Mesodermal cell (in vitro differentiated cells): Measurements from ENCODE around the gene CNBD2.
"Not testable (repeated sequence)": the region's sequence is repeated elsewhere in the genome, so short reads cannot be mapped to it uniquely, and the experiment has no call there.

Experiments
- H3K27ac ChIP-seq: 2 replicates; pipeline ENCODE4 v1.7.0; 2013; ENCODE audit warnings: mild to moderate bottlenecking, low read depth, low read length, moderate library complexity; ENCODE audit not compliant: severe bottlenecking
- H3K36me3 ChIP-seq: 2 replicates; pipeline ENCODE4 v1.7.1; 2013; ENCODE audit warnings: mild to moderate bottlenecking, low read length, moderate library complexity; ENCODE audit not compliant: control insufficient read depth, insufficient read depth
- H3K4me1 ChIP-seq: one replicate; pipeline ENCODE4 v1.7.1; 2013; ENCODE audit warnings: mild to moderate bottlenecking, low read length; ENCODE audit not compliant: insufficient read depth, control insufficient read depth, poor library complexity, severe bottlenecking
- H3K4me3 ChIP-seq: 2 replicates; pipeline ENCODE4 v1.7.0; 2013; ENCODE audit warnings: low read length, control low read depth, mild to moderate bottlenecking; ENCODE audit not compliant: insufficient read depth, poor library complexity, severe bottlenecking; ENCODE audit errors: extremely low read depth
- H3K9me3 ChIP-seq: 2 replicates; pipeline ENCODE4 v1.7.1; 2013; ENCODE audit warnings: mild to moderate bottlenecking, low read length, moderate library complexity; ENCODE audit not compliant: control insufficient read depth
- WGBS, 2 experiments: methylation state at CpG; one replicate each; pipeline ENCODE4 v1.1.5; 2013; ENCODE audit warnings: missing lambda C conversion rate in 2 of 2; ENCODE audit not compliant: insufficient coverage in 2 of 2; 5-methylcytosine and 5-hydroxymethylcytosine counted together

The CNBD2 gene

DNA sequence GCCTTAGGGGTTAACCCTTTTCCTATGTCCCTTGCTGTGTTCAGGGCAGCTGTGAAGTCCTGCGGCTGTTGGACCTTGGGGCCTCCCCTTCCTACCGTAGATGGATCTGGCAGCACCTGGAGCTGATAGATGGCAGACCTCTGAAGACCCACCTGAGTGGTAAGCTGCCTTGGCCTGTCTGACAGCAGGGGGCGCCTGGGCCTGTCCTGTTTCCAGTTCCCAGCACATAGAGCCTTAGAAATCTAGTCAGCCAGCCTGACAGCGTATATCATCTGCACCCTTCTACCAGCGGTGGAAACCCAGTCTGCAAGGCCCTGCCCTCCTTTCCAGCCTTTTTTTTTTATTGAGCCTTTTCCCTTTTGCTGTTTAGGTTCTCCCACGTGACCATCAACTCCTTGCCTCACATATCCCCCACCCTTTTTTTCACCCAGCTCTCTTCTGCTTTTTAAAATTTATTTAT, 26.6 kb downstream of the CNBD2 start:
- WGBS, 2 experiments = 8 to 10% methylated on average over 5 of the region's 6 CpGs
- H3K36me3 ChIP-seq = no peaks in the 10 kb centered on the region
- H3K4me3 ChIP-seq = no peak overlapping the region
- H3K4me1 ChIP-seq = no peaks in the 10 kb centered on the region
- no peak overlapping the region for H3K27ac ChIP-seq
- no peaks in the 10 kb centered on the region for H3K9me3 ChIP-seq

DNA sequence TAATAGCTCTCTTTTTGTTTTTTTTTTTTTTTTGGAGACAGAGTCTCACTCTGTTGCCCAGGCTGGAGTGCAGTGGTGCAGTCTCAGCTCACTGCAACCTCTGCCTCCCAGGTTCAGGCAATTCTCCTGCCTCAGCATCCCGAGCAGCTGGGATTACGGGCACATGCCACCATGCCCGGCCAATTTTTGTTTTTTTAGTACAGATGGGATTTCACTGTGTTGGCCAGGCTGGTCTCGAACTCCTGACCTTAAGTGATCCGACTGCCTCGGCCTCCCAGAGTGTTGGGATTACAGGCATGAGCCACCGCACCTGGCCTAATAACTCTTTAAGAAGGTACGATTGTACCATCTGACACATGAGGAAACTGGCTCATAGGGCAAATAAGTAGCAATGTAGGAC, 28.1 kb downstream of the CNBD2 start:
- not testable (repeated sequence) for H3K36me3 ChIP-seq, H3K27ac ChIP-seq, H3K4me1 ChIP-seq, H3K4me3 ChIP-seq, H3K9me3 ChIP-seq
- 93 to 97% methylated on average over 5 to 8 of the region's 8 CpGs for WGBS, 2 experiments

DNA sequence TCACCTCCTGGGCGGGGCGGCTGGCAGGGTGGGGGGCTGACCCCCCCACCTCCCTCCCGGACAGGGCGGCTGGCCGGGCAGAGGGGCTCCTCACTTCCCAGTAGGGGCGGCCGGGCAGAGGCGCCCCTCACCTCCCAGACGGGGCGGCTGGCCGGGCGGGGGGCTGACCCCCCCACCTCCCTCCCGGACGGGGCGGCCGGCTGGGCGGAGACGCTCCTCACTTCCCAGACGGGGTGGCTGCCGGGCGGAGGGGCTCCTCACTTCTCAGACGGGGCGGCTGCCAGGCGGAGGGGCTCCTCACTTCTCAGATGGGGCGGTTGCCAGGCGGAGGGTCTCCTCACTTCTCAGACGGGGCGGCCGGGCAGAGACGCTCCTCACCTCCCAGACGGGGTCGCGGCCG, 32.9 kb downstream of the CNBD2 start:
- H3K9me3 ChIP-seq, H3K27ac ChIP-seq, H3K36me3 ChIP-seq, H3K4me1 ChIP-seq, H3K4me3 ChIP-seq: not testable (repeated sequence)
- WGBS, 2 experiments = no CpG with 5 or more reads among the region's 34 CpGs

DNA sequence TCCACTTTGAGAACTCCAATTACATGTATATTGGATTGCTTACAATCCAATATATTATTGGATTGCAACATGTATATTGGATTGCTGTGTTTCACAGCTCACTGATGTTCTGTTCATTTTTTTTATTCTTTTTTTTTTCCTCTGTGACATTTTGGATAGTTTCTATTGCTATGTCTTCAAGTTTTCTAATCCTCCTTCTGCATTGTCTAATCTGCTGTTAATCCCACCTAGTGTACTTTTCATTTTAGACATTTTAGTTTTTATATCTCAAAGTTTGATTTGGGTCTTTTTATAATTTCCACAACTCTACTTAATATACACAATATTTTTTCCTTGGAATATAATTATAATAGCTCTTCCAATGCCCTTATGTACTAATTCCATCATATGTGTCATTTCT, 34.5 kb downstream of the CNBD2 start:
- H3K4me3 ChIP-seq = no peak overlapping the region
- no peak overlapping the region for H3K27ac ChIP-seq
- no peaks in the 10 kb centered on the region for H3K36me3 ChIP-seq
- peaks cover 8% of the 10 kb centered on the region for H3K9me3 ChIP-seq
- H3K4me1 ChIP-seq = no peaks in the 10 kb centered on the region

DNA sequence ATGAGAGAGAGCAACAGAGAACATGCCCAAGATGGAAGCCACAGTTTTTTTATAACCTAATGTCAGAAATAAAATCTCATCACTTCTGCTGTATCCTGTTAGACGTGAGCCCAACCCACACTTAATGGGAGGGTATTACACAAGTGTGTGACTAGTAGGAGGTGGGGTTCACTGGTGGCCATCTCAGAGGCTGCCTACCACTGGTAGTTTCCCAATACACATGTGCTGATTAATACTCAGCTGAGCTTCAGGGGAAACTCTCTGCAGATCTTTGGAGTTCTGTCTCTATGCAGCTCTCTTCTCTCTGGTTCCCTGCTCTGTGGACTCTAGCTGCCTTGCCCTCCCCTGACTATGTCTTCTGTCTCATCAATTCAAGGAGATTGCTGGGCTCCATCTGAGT, 35.7 kb downstream of the CNBD2 start:
- H3K9me3 ChIP-seq = peaks cover 8% of the 10 kb centered on the region
- no peaks in the 10 kb centered on the region for H3K4me1 ChIP-seq
- H3K4me3 ChIP-seq = no peak overlapping the region
- H3K36me3 ChIP-seq = no peaks in the 10 kb centered on the region
- WGBS, 2 experiments = no CpG with 5 or more reads among the region's 1 CpG
- H3K27ac ChIP-seq = no peak overlapping the region

DNA sequence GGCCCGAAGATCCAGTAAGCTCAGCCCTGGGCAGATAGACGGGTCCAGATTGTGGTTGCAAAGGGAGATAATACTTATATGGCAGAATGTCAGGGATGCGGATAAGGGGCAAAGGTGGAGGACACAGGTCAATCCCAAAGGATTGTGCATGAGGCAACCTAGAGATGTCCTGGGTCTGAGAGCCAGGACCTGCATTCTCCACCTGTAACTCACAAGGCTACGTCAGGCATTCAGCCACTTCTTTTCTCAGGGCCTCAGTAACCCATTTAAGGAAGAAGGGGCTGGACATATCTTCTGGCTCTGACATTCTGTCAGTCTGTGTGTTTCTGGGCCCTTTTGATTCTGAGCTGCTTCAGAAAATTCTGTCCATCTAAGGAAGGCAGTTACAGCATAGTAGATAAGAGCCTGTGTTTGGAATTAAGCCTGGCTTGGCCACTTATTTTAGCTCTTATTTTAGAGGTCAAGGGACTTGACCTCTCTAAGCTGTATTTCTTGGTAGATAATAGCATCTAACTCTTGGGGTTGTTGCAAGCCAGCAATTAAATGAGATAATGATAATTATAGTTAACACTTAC, 40.2 kb downstream of the CNBD2 start:
- H3K27ac ChIP-seq = no peak overlapping the region
- WGBS, 2 experiments = 97 to 100% methylated on average over 3 to 4 of the region's 4 CpGs
- H3K4me3 ChIP-seq = no peak overlapping the region
- H3K36me3 ChIP-seq = no peaks in the 10 kb centered on the region
- peaks cover 6% of the 10 kb centered on the region for H3K9me3 ChIP-seq
- H3K4me1 ChIP-seq = no peaks in the 10 kb centered on the region

DNA sequence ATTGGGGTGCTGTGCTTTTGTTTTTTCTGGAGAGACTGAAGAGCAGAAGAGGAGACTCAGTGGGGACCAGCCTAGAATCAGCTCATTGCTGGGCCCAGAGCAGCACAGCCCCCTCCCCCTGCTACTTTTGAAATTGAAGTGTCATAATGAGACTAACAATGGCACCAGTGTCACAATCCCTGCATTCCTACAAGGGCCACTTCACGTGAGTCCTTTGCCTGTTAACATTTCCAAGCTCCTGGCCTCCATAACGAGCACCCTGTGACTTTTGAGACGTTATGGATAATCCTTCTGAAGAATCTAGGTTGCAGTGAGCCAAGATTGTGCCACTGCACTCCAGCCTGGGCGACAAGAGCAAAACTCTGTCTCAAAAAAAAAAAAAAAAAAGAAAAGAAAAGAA, 41.7 kb downstream of the CNBD2 start:
- Histone ChIP-seq H3K27ac (no peak overlapping the region), H3K4me3 (no peak overlapping the region), H3K4me1 (no peaks in the 10 kb centered on the region), H3K36me3 (no peaks in the 10 kb centered on the region), H3K9me3 (no peaks in the 10 kb centered on the region)
- 45 to 54% methylated on average over 2 to 3 of the region's 4 CpGs for WGBS, 2 experiments

DNA sequence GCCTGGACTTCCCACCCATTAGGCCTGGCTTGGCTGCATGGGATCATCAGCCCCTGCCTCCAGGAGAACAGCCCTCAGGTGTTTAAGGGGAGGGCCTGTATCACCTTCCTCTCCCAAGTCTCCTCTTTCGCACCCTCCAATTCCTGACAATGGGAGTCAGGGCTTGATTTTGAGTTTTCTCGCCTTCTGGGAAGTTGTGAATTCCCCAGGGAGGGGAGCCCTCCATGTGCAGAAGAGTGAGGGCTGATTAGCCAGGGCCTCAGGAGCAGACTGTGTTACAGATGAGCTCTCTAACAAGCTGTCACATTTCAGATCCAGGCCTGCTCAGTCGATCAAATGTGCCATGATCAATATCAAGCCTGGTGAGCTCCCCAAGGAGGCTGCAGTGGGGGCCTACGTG, 42.4 kb downstream of the CNBD2 start:
- Histone ChIP-seq H3K36me3 (no peaks in the 10 kb centered on the region), H3K27ac (no peak overlapping the region), H3K4me1 (no peaks in the 10 kb centered on the region), H3K4me3 (no peak overlapping the region), H3K9me3 (no peaks in the 10 kb centered on the region)
- WGBS, 2 experiments = 58 to 69% methylated on average over 2 to 3 of the region's 4 CpGs

DNA sequence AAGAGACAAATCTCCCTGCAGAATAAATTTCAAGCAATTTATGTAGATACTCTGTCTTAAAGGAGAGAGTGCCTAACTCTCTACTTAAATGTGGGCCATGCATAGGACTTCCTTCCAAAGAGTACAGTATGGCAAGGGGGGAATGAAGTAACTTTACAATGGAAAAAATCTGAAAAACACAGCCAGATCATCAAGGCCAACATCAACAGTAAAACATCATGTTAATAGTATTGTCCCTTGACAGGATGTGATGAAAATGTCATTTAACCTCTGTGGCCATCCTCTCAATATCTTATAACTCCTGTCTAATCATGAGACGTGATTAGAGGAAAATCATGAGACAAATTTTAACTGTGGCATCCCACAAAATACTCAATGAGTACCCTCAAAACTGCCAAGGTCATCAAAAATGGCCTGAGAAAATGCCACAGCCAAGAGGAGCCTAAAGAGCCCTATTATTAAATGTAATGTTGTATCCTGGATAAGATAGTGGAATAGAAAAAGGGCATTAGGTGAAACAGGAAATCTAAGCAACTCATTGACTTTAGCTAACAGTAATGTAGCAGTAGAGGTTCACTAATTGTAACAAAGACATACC, 47.5 kb downstream of the CNBD2 start:
- H3K4me1 ChIP-seq = peaks cover 10% of the 10 kb centered on the region
- H3K36me3 ChIP-seq = no peaks in the 10 kb centered on the region
- 100% methylated on average over 1 of the region's 1 CpG; no CpG with 5 or more reads in 1 of the 2 experiments for WGBS, 2 experiments
- no peak overlapping the region for H3K27ac ChIP-seq
- H3K9me3 ChIP-seq = no peaks in the 10 kb centered on the region
- no peak overlapping the region for H3K4me3 ChIP-seq

DNA sequence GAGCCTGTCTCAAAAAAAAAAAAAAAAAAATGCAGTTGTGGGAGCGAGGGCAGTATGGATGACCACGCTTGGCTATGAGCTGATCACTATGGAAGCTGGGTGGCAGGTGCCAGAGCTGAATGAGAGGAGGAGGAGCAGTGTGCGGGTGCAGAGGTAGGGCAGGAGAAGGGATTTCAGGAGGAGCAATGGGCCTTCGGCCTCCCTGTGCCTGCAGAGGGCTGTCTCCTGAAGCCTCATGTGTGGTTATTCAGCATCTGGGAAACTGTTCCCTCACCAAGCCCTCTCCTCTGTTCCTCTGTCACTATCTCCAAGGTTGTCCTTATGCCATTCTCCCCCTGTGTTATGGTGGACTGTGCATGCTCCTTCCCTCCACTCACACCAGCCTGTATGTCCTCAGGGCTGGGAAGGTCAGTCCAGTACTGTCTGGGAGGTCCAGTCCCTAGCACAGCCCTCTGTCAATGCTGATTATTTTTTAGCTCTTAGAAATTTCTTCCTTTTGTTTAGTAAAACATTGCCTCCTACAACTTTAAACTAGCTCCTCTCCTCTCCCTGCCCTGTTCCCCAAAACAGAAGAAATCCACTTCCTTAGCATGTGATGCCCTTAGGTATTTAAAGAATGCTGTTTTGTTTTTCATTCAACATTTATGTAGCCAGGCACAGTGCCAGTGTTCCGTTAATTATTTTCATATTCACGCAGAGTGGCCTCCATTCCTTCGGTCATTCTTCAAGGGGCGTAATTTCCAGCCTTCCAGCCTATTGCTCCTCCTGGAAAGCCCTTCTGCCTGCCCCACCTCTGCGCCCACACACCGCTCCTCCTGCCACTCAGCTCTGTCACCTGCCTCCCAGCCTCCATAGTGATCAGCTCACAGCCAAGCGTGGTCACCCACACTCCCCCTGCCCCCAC, 48.9 kb downstream of the CNBD2 start:
- 81 to 86% methylated on average over 8 to 10 of the region's 11 CpGs for WGBS, 2 experiments
- Histone ChIP-seq H3K4me3 (no peak overlapping the region), H3K27ac (no peak overlapping the region)

More for the DNA sequence above, 48.9 kb downstream of the CNBD2 start:
- Histone ChIP-seq H3K9me3 (no peaks in the 10 kb centered on the region), H3K4me1 (peaks cover 10% of the 10 kb centered on the region), H3K36me3 (no peaks in the 10 kb centered on the region)
